Stimulated activated naive CD8-positive, alpha-beta T cell treated with anti-CD3 and anti-CD28 coated beads, Interleukin-15, amount 100 ng/mL, for 72 hours (primary cell): Measurements from ENCODE around the gene DOCK6.

Experiments
- ATAC-seq: fragments of 150-1000 bp; cut with Tn5 transposase; 2 replicates; pipeline ENCODE4 v1.10.0; 2021; ENCODE audit warnings: mild to moderate bottlenecking, moderate library complexity
- DNase-seq, 2 donors: peaks; one replicate each; pipeline ENCODE4 v3.0.0; 2021 to 2022
- H3K27ac Mint-ChIP-seq, 2 donors: one replicate each; pipeline ENCODE4 v1.8.0; 2022; ENCODE audit warnings: mild to moderate bottlenecking in 2 of 2, mixed read lengths in 2 of 2, moderate library complexity in 2 of 2
- H3K27me3 Mint-ChIP-seq: one replicate; pipeline ENCODE4 v1.8.0; 2022; ENCODE audit warnings: mixed read lengths
- H3K4me1 Mint-ChIP-seq: one replicate; pipeline ENCODE4 v1.8.0; 2022; ENCODE audit warnings: mild to moderate bottlenecking, mixed read lengths
- H3K4me3 Mint-ChIP-seq, 2 donors: one replicate each; pipeline ENCODE4 v1.8.0; 2022; ENCODE audit warnings: mild to moderate bottlenecking in 2 of 2, mixed read lengths in 2 of 2, moderate library complexity in 1 of 2
- H3K9me3 Mint-ChIP-seq, 2 donors: one replicate each; pipeline ENCODE4 v1.8.0; 2022; ENCODE audit warnings: mixed read lengths in 2 of 2

The DOCK6 gene

GRCh38 chr19:11284515-11284914, 22.2 kb upstream of the DOCK6 start:
- no peak overlapping the region for H3K27ac Mint-ChIP-seq
- H3K27me3 Mint-ChIP-seq, result peaks cover 71% of the 10 kb centered on the region
- DNase-seq (no peak), ATAC-seq (no peak)
- peaks cover 0 to 3% of the 10 kb centered on the region in 2 donors for H3K9me3 Mint-ChIP-seq
- H3K4me1 Mint-ChIP-seq, result peaks cover 16% of the 10 kb centered on the region
- H3K4me3 Mint-ChIP-seq, result no peak overlapping the region

- H3K9me3 Mint-ChIP-seq, result peaks cover 0 to 10% of the 10 kb centered on the region in 2 donors
- H3K4me1 Mint-ChIP-seq, result peaks cover 9% of the 10 kb centered on the region
- peaks cover 63% of the 10 kb centered on the region for H3K27me3 Mint-ChIP-seq
- DNase-seq (no peak), ATAC-seq (no peak)
- no peak overlapping the region for H3K4me3 Mint-ChIP-seq
- H3K27ac Mint-ChIP-seq, result no peak overlapping the region
Measured at GRCh38 chr19:11281356-11282049, 19.2 kb upstream of the DOCK6 start.

GRCh38 chr19:11279505-11280236, 17.3 kb upstream of the DOCK6 start:
- DNase-seq (peak; percentile 30 to 69), ATAC-seq (peak; percentile 90)
- peaks cover 9% of the 10 kb centered on the region for H3K4me1 Mint-ChIP-seq
- H3K4me3 Mint-ChIP-seq, result peak overlapping the region; percentile 16 to 70
- H3K27me3 Mint-ChIP-seq, result peaks cover 62% of the 10 kb centered on the region
- H3K9me3 Mint-ChIP-seq, result peaks cover 0 to 10% of the 10 kb centered on the region in 2 donors
- H3K27ac Mint-ChIP-seq, result peak overlapping the region in 1 of 2 donors; percentile 67

GRCh38 chr19:11278670-11279069, 16.3 kb upstream of the DOCK6 start:
- Mint-ChIP-seq H3K4me3 (no peak overlapping the region), H3K27me3 (peaks cover 63% of the 10 kb centered on the region), H3K9me3 (peaks cover 0 to 10% of the 10 kb centered on the region in 2 donors), H3K27ac (no peak overlapping the region), H3K4me1 (peaks cover 9% of the 10 kb centered on the region)
- DNase-seq (no peak), ATAC-seq (no peak)

- peaks cover 0 to 8% of the 10 kb centered on the region in 2 donors for H3K9me3 Mint-ChIP-seq
- no peak overlapping the region for H3K27ac Mint-ChIP-seq
- peaks cover 4% of the 10 kb centered on the region for H3K4me1 Mint-ChIP-seq
Measured at GRCh38 chr19:11274533-11275086, 12.3 kb upstream of the DOCK6 start.

GRCh38 chr19:11273989-11274388, 11.7 kb upstream of the DOCK6 start:
- Mint-ChIP-seq H3K4me1 (peaks cover 5% of the 10 kb centered on the region), H3K9me3 (peaks cover 0 to 6% of the 10 kb centered on the region in 2 donors), H3K27me3 (peaks cover 63% of the 10 kb centered on the region), H3K27ac (no peak overlapping the region), H3K4me3 (no peak overlapping the region)
- no peak for ATAC-seq
- DNase-seq, result no peak

More at GRCh38 chr19:11274533-11275086, 12.3 kb upstream of the DOCK6 start:
- peaks cover 57% of the 10 kb centered on the region for H3K27me3 Mint-ChIP-seq
- ATAC-seq (no peak), DNase-seq (no peak)
- no peak overlapping the region for H3K4me3 Mint-ChIP-seq

GRCh38 chr19:11273296-11273695, 11.0 kb upstream of the DOCK6 start:
- no peak for DNase-seq
- Mint-ChIP-seq H3K4me3 (no peak overlapping the region), H3K4me1 (peaks cover 10% of the 10 kb centered on the region), H3K9me3 (peaks cover 0 to 6% of the 10 kb centered on the region in 2 donors), H3K27me3 (peaks cover 66% of the 10 kb centered on the region), H3K27ac (no peak overlapping the region)
- ATAC-seq, result no peak

GRCh38 chr19:11269408-11269807, 7.1 kb upstream of the DOCK6 start:
- DNase-seq (no peak), ATAC-seq (no peak)
- H3K27ac Mint-ChIP-seq, result no peak overlapping the region
- H3K27me3 Mint-ChIP-seq, result peaks cover 78% of the 10 kb centered on the region
- no peaks in the 10 kb centered on the region for H3K9me3 Mint-ChIP-seq
- peaks cover 10% of the 10 kb centered on the region for H3K4me1 Mint-ChIP-seq
- H3K4me3 Mint-ChIP-seq, result no peak overlapping the region

GRCh38 chr19:11268783-11269267, 6.5 kb upstream of the DOCK6 start:
- peaks cover 78% of the 10 kb centered on the region for H3K27me3 Mint-ChIP-seq
- peaks cover 10% of the 10 kb centered on the region for H3K4me1 Mint-ChIP-seq
- no peak overlapping the region for H3K4me3 Mint-ChIP-seq
- H3K9me3 Mint-ChIP-seq, result no peaks in the 10 kb centered on the region
- H3K27ac Mint-ChIP-seq, result no peak overlapping the region
- DNase-seq (no peak), ATAC-seq (no peak)

GRCh38 chr19:11267316-11268085, 5.2 kb upstream of the DOCK6 start:
- Mint-ChIP-seq H3K4me1 (peaks cover 10% of the 10 kb centered on the region), H3K27me3 (peaks cover 78% of the 10 kb centered on the region), H3K27ac (no peak overlapping the region), H3K9me3 (no peaks in the 10 kb centered on the region), H3K4me3 (no peak overlapping the region)
- DNase-seq (no peak), ATAC-seq (no peak)

GRCh38 chr19:11265785-11266236, 3.5 kb upstream of the DOCK6 start:
- peaks cover 10% of the 10 kb centered on the region for H3K4me1 Mint-ChIP-seq
- DNase-seq (no peak), ATAC-seq (no peak)
- no peak overlapping the region for H3K27ac Mint-ChIP-seq
- no peak overlapping the region for H3K4me3 Mint-ChIP-seq
- H3K27me3 Mint-ChIP-seq, result peaks cover 88% of the 10 kb centered on the region
- H3K9me3 Mint-ChIP-seq, result no peaks in the 10 kb centered on the region

GRCh38 chr19:11265177-11265784, 3.0 kb upstream of the DOCK6 start:
- H3K27me3 Mint-ChIP-seq, result peaks cover 94% of the 10 kb centered on the region
- no peak overlapping the region for H3K27ac Mint-ChIP-seq
- no peak overlapping the region for H3K4me3 Mint-ChIP-seq
- H3K4me1 Mint-ChIP-seq, result peaks cover 10% of the 10 kb centered on the region
- H3K9me3 Mint-ChIP-seq, result no peaks in the 10 kb centered on the region
- no peak for ATAC-seq
- no peak for DNase-seq

- H3K27me3 Mint-ChIP-seq, result peaks cover 95% of the 10 kb centered on the region
- H3K4me3 Mint-ChIP-seq, result peak overlapping the region in 1 of 2 donors; percentile 6
- H3K9me3 Mint-ChIP-seq, result no peaks in the 10 kb centered on the region
- DNase-seq, result no peak
- peaks cover 10% of the 10 kb centered on the region for H3K4me1 Mint-ChIP-seq
- no peak overlapping the region for H3K27ac Mint-ChIP-seq
- no peak for ATAC-seq
Measured at GRCh38 chr19:11264452-11265176, 2.3 kb upstream of the DOCK6 start.

- DNase-seq (no peak), ATAC-seq (no peak)
- Mint-ChIP-seq H3K4me3 (peak overlapping the region in 1 of 2 donors; percentile 35), H3K4me1 (peaks cover 2% of the 10 kb centered on the region), H3K27me3 (peaks cover 92% of the 10 kb centered on the region), H3K9me3 (no peaks in the 10 kb centered on the region), H3K27ac (no peak overlapping the region)
Measured at GRCh38 chr19:11263726-11264125, 1.4 kb upstream of the DOCK6 start.
